ENCODE measurements around the gene MLYCD. TPM values are rescaled to one million over a fixed set of nuclear protein-coding genes. Genes with fewer than 3 reads are reported as not detected.

The MLYCD gene
- total and polyA plus RNA-seq, 2 donors (not counting 1 experiment from before 2014, with no cell fraction given): 2.3 to 17.1 TPM

DNA sequence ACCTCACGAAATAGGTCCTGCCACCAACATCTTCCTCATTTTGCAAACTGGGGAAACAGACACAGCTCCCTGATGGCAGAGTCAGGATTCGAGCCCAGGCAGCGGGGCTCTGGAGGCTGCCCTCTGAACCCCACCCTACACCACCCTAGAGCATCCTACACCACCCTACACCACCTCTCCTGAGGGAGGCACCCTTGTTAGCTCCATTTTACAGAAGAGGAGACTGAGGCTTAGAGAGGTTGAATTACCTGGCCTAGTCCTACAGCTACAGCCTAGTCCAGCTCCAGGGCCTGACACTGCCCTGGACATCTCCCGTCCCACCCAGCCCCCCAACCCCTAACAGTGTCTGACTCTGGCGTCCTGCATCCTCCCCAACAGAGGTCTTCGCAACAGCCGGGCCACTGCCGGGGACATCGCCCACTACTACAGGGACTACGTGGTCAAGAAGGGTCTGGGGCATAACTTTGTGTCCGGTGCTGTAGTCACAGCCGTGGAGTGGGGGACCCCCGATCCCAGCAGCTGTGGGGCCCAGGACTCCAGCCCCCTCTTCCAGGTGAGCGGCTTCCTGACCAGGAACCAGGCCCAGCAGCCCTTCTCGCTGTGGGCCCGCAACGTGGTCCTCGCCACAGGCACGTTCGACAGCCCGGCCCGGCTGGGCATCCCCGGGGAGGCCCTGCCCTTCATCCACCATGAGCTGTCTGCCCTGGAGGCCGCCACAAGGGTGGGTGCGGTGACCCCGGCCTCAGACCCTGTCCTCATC lies 65.9 kb downstream of the MLYCD start:
- Histone ChIP-seq H2AFZ (ENCODE audit: insufficient read depth, low read depth, low read length, poor library complexity, severe bottlenecking) (no peak overlapping the region), H3K4me1 (ENCODE audit: control insufficient read depth in 2 of 2, insufficient read depth in 2 of 2, low read length in 2 of 2) (peaks cover 0 to 4% of the 10 kb centered on the region in 2 donors), H3K27ac (ENCODE audit: low read length in 2 of 2) (no peak overlapping the region), H3K27me3 (replicated peaks in 1 of 4; ENCODE audit: control extremely low read depth in 1 of 4, control insufficient read depth in 3 of 4, insufficient read depth in 4 of 4, low read length in 3 of 4) (peaks cover 0 to 8% (median 4%) of the 10 kb centered on the region in 4 experiments), H3K9ac (ENCODE audit: low read length) (no peak overlapping the region), H3K4me3 (ENCODE audit: control extremely low read depth in 1 of 5, extremely low read depth in 1 of 5, insufficient read depth in 1 of 5, low read depth in 2 of 5, low read length in 4 of 5) (no peak overlapping the region), H3K4me2 (replicated peaks; ENCODE audit: low read depth, low read length, poor library complexity, severe bottlenecking) (no peak overlapping the region), H3K36me3 (replicated peaks in 1 of 2; ENCODE audit: control extremely low read depth in 1 of 2, control insufficient read depth in 1 of 2, extremely low read depth in 1 of 2, insufficient read depth in 2 of 2, low read length in 1 of 2) (no peaks in the 10 kb centered on the region), H3K79me2 (ENCODE audit: control insufficient read depth, insufficient read depth, low read length) (no peaks in the 10 kb centered on the region), H3K9me3 (ENCODE audit: control extremely low read depth in 1 of 3, control insufficient read depth in 2 of 3, insufficient read depth in 1 of 3, low read length in 2 of 3) (no peaks in the 10 kb centered on the region), H4K20me1 (ENCODE audit: control insufficient read depth, insufficient read depth, low read length, poor library complexity, severe bottlenecking) (no peaks in the 10 kb centered on the region)
- 95% methylated on average over 25 of the region's 26 CpGs for WGBS (ENCODE audit: insufficient coverage)
- peaks cover 6% of the 10 kb centered on the region for H3K4me1 Mint-ChIP-seq
- intact Hi-C loops (cut with micrococcal nuclease): no loop called here
- H3K9me3 Mint-ChIP-seq (ENCODE audit: insufficient read depth): no peaks in the 10 kb centered on the region
- no peak for ATAC-seq (ENCODE audit: low read depth)
- POLR2A ChIA-PET: no interaction called here
- H3K27me3 Mint-ChIP-seq: peaks cover 6% of the 10 kb centered on the region
- H3K27ac Mint-ChIP-seq: no peak overlapping the region
- H3K4me3 Mint-ChIP-seq: no peak overlapping the region
- DNase-seq: no peak
- CTCF ChIA-PET: interaction anchor here (1.1 kb wide), 1 partner anchor 121 kb away, joined by 3 read pairs; no protein-coding TSS in a partner anchor
- no peak for TF ChIP-seq EZH2 (IDR thresholded peaks at IDR 0.05; ENCODE audit: borderline replicate concordance, insufficient read depth, low read depth, low read length, poor library complexity, severe bottlenecking)
- TF ChIP-seq, protein P1, sequence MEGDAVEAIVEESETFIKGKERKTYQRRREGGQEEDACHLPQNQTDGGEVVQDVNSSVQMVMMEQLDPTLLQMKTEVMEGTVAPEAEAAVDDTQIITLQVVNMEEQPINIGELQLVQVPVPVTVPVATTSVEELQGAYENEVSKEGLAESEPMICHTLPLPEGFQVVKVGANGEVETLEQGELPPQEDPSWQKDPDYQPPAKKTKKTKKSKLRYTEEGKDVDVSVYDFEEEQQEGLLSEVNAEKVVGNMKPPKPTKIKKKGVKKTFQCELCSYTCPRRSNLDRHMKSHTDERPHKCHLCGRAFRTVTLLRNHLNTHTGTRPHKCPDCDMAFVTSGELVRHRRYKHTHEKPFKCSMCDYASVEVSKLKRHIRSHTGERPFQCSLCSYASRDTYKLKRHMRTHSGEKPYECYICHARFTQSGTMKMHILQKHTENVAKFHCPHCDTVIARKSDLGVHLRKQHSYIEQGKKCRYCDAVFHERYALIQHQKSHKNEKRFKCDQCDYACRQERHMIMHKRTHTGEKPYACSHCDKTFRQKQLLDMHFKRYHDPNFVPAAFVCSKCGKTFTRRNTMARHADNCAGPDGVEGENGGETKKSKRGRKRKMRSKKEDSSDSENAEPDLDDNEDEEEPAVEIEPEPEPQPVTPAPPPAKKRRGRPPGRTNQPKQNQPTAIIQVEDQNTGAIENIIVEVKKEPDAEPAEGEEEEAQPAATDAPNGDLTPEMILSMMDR (IDR thresholded peaks at IDR 0.05): no peak

DNA sequence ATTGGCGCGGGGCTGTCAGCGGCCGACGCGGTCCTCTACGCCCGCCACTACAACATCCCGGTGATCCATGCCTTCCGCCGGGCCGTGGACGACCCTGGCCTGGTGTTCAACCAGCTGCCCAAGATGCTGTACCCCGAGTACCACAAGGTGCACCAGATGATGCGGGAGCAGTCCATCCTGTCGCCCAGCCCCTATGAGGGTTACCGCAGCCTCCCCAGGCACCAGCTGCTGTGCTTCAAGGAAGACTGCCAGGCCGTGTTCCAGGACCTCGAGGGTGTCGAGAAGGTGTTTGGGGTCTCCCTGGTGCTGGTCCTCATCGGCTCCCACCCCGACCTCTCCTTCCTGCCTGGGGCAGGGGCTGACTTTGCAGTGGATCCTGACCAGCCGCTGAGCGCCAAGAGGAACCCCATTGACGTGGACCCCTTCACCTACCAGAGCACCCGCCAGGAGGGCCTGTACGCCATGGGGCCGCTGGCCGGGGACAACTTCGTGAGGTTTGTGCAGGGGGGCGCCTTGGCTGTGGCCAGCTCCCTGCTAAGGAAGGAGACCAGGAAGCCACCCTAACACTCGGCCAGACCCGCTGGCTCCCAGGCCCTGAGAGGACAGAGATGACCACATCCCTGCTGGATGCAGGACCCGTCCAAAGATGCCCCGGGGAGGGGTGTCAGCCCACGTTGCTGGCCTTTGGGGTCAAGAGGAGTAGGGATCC lies 66.7 kb downstream of the MLYCD start:
- H4K20me1 ChIP-seq (ENCODE audit: control insufficient read depth, insufficient read depth, low read length, poor library complexity, severe bottlenecking): no peaks in the 10 kb centered on the region
- POLR2A ChIA-PET: no interaction called here
- TF ChIP-seq, protein P1 (IDR thresholded peaks at IDR 0.05): no peak
- no peak for TF ChIP-seq EZH2 (IDR thresholded peaks at IDR 0.05; ENCODE audit: borderline replicate concordance, insufficient read depth, low read depth, low read length, poor library complexity, severe bottlenecking)
- H3K79me2 ChIP-seq (ENCODE audit: control insufficient read depth, insufficient read depth, low read length): no peaks in the 10 kb centered on the region
- intact Hi-C loops (cut with micrococcal nuclease): no loop called here
- peaks cover 0 to 4% of the 10 kb centered on the region in 2 donors for H3K4me1 ChIP-seq (ENCODE audit: control insufficient read depth in 2 of 2, insufficient read depth in 2 of 2, low read length in 2 of 2)
- CTCF ChIA-PET: no interaction called here
- no peak overlapping the region for H2AFZ ChIP-seq (ENCODE audit: insufficient read depth, low read depth, low read length, poor library complexity, severe bottlenecking)
- no peak overlapping the region for H3K4me3 Mint-ChIP-seq
- 97% methylated on average over 36 of the region's 36 CpGs for WGBS (ENCODE audit: insufficient coverage)
- H3K27ac ChIP-seq (ENCODE audit: low read length in 2 of 2): no peak overlapping the region
- no peak overlapping the region for H3K4me3 ChIP-seq (ENCODE audit: control extremely low read depth in 1 of 5, extremely low read depth in 1 of 5, insufficient read depth in 1 of 5, low read depth in 2 of 5, low read length in 4 of 5)
- H3K27me3 ChIP-seq (replicated peaks in 1 of 4; ENCODE audit: control extremely low read depth in 1 of 4, control insufficient read depth in 3 of 4, insufficient read depth in 4 of 4, low read length in 3 of 4): peaks cover 0 to 15% (median 5%) of the 10 kb centered on the region in 4 experiments
- H3K36me3 ChIP-seq (replicated peaks in 1 of 2; ENCODE audit: control extremely low read depth in 1 of 2, control insufficient read depth in 1 of 2, extremely low read depth in 1 of 2, insufficient read depth in 2 of 2, low read length in 1 of 2): no peaks in the 10 kb centered on the region
- ATAC-seq (ENCODE audit: low read depth) (no peak), DNase-seq (no peak)
- H3K27me3 Mint-ChIP-seq: peaks cover 10% of the 10 kb centered on the region
- H3K9me3 ChIP-seq (ENCODE audit: control extremely low read depth in 1 of 3, control insufficient read depth in 2 of 3, insufficient read depth in 1 of 3, low read length in 2 of 3): no peaks in the 10 kb centered on the region
- no peak overlapping the region for H3K9ac ChIP-seq (ENCODE audit: low read length)
- H3K4me1 Mint-ChIP-seq: peaks cover 6% of the 10 kb centered on the region
- no peak overlapping the region for H3K4me2 ChIP-seq (replicated peaks; ENCODE audit: low read depth, low read length, poor library complexity, severe bottlenecking)
- H3K27ac Mint-ChIP-seq: no peak overlapping the region
- H3K9me3 Mint-ChIP-seq (ENCODE audit: insufficient read depth): no peaks in the 10 kb centered on the region

Measured in B cell (primary cell).